IMR-90 (cell line): ENCODE results near the gene MYDGF.

Experiments used
- BHLHE40 ChIP-seq: fragments of 150-350 bp; IDR thresholded peaks from 2 replicates; pipeline ENCODE4 v1.6.1; 2016; ENCODE audit warnings: mild to moderate bottlenecking, low read depth, low read length
- CHD1 ChIP-seq: IDR thresholded peaks from 2 replicates; pipeline ENCODE4 v1.6.1; 2012; ENCODE audit warnings: low read depth, low read length, improper control_type of control experiment
- FOS ChIP-seq: fragments of 150-350 bp; IDR thresholded peaks from 2 replicates; pipeline ENCODE4 v1.6.1; 2016; ENCODE audit warnings: low read depth, low read length
- NFE2L2 ChIP-seq: fragments of 150-350 bp; IDR thresholded peaks from 2 replicates; pipeline ENCODE4 v1.6.1; 2016; ENCODE audit warnings: low read depth, mild to moderate bottlenecking, low read length
- POLR2A ChIP-seq: IDR thresholded peaks from 2 replicates; pipeline ENCODE4 v1.6.1; 2012; ENCODE audit warnings: mild to moderate bottlenecking, low read depth, low read length
- RAD21 ChIP-seq: IDR thresholded peaks from 2 replicates; pipeline ENCODE4 v1.6.1; 2012; ENCODE audit warnings: low read length, improper control_type of control experiment
- RFX5 ChIP-seq: IDR thresholded peaks from 2 replicates; pipeline ENCODE4 v1.8.0; 2012; ENCODE audit warnings: low read depth, mild to moderate bottlenecking, low read length, moderate library complexity
- SMC3 ChIP-seq: fragments of 150-350 bp; IDR thresholded peaks from 2 replicates; pipeline ENCODE4 v1.6.1; 2016; ENCODE audit warnings: low read depth, mild to moderate bottlenecking, antibody characterized with exemption, low read length, moderate library complexity
- TF ChIP-seq, protein P1 (sequence below): conservative IDR thresholded peaks from 2 replicates; pipeline ENCODE4 v1.5.1; 2012; ENCODE audit warnings: mild to moderate bottlenecking, low read depth, low read length, improper control_type of control experiment

DNA sequence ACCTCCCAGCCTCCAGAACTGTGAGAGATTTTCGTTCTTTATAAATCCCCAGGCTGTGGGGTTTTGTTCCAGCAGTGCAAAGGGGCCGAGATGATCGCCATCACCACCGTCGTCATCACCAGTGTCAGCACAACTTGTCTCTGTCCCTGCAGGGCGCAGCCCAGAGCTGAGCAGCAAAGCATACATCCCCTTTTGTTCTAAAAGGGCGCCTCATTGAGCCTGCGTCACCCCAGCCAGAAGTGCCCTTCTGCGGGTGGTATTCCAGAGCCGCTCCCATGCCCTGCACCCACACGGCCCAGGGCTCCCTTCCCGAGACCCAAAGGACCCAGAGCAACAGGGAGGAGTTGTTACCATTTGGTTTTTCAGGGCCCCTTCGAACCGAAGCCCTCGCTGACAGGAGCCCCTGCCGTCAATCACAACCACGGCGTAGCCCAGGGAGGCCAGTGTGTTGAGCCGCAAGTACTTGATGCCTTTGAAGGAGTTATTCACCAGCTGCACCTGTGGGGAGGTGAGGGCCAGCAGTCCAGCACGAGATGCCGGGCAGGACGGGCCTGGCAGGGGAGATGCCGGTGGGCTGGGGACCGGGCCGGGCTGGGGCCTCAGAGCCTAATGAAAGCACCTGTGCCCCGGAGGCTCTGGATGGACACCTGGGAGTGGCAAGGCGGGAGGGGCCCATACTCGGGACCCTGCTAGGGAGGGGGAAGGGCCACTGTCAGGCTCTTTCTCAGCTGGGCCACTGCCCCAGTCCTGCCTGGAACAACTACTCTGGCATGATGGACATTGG lies 14.4 kb upstream of the MYDGF start:
- no peak for TF ChIP-seq POLR2A
- TF ChIP-seq, protein P1, sequence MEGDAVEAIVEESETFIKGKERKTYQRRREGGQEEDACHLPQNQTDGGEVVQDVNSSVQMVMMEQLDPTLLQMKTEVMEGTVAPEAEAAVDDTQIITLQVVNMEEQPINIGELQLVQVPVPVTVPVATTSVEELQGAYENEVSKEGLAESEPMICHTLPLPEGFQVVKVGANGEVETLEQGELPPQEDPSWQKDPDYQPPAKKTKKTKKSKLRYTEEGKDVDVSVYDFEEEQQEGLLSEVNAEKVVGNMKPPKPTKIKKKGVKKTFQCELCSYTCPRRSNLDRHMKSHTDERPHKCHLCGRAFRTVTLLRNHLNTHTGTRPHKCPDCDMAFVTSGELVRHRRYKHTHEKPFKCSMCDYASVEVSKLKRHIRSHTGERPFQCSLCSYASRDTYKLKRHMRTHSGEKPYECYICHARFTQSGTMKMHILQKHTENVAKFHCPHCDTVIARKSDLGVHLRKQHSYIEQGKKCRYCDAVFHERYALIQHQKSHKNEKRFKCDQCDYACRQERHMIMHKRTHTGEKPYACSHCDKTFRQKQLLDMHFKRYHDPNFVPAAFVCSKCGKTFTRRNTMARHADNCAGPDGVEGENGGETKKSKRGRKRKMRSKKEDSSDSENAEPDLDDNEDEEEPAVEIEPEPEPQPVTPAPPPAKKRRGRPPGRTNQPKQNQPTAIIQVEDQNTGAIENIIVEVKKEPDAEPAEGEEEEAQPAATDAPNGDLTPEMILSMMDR = no peak
- TF ChIP-seq RFX5 = no peak
- TF ChIP-seq BHLHE40 = no peak
- TF ChIP-seq CHD1 = no peak
- TF ChIP-seq RAD21 = no peak
- no peak for TF ChIP-seq NFE2L2
- no peak for TF ChIP-seq SMC3
- TF ChIP-seq FOS = no peak
